CD4-positive, alpha-beta T cell (primary cell): ENCODE results near the gene EDN1. TPM values are rescaled to one million over a fixed set of nuclear protein-coding genes. Genes with fewer than 3 reads are reported as not detected.

Experiments used
- ATAC-seq: fragments of 200-7000 bp; cut with Tn5 transposase; one replicate; pipeline ENCODE4 v1.10.0; 2022; ENCODE audit warnings: mild to moderate bottlenecking; ENCODE audit not compliant: poor library complexity
- CTCF ChIA-PET: fragments of 350-600 bp; sonication (Branson Sonifier 250); formaldehyde crosslinking; loops from one replicate; lab custom pipeline; 2021; ENCODE audit warnings: antibody characterized with exemption, inconsistent platforms; lab: Charles Lee
- POLR2A ChIA-PET: fragments of 350-600 bp; sonication (Branson Sonifier 250); formaldehyde crosslinking; loops from one replicate; lab custom pipeline; 2021; ENCODE audit warnings: antibody characterized with exemption, inconsistent platforms; lab: Charles Lee
- DNase-seq, 14 experiments: peaks; one replicate each; pipeline ENCODE4 v3.0.0-alpha.2; 2013 to 2020; ENCODE audit warnings: mixed read lengths in 2 of 14
- H3K27ac ChIP-seq, 2 donors: one replicate each; pipeline versions ENCODE4 v1.5.1 to v1.7.0; 2013; ENCODE audit warnings: low read length in 2 of 2, low read depth in 1 of 2, mild to moderate bottlenecking in 1 of 2
- H3K27me3 ChIP-seq, 2 experiments: 1 replicate in 1 of 2; 2 replicates in 1 of 2; pipeline versions ENCODE4 v1.6.1 to v1.7.0; 2013; ENCODE audit warnings: low read length in 2 of 2, control low read depth in 1 of 2, mild to moderate bottlenecking in 1 of 2, moderate library complexity in 1 of 2; ENCODE audit not compliant: insufficient read depth in 2 of 2, control insufficient read depth in 1 of 2
- H3K36me3 ChIP-seq: one replicate; pipeline ENCODE4 v1.6.1; 2013; ENCODE audit warnings: low read length, control low read depth; ENCODE audit not compliant: insufficient read depth
- H3K4me1 ChIP-seq: one replicate; pipeline ENCODE4 v1.6.1; 2013; ENCODE audit warnings: low read length, control low read depth; ENCODE audit not compliant: insufficient read depth
- H3K4me3 ChIP-seq: one replicate; pipeline ENCODE4 v1.5.1; 2013; ENCODE audit warnings: mild to moderate bottlenecking, low read length, moderate library complexity
- H3K9me3 ChIP-seq, 2 experiments: 1 replicate in 1 of 2; 2 replicates in 1 of 2; pipeline versions ENCODE4 v1.6.1 to v1.7.0; 2013; ENCODE audit warnings: low read length in 2 of 2, mild to moderate bottlenecking in 2 of 2, control low read depth in 1 of 2, moderate library complexity in 1 of 2; ENCODE audit not compliant: control insufficient read depth in 1 of 2, insufficient read depth in 1 of 2
- H3K27ac Mint-ChIP-seq: one replicate; pipeline ENCODE4 v1.8.0; 2020; ENCODE audit warnings: mixed read lengths
- H3K27me3 Mint-ChIP-seq: one replicate; pipeline ENCODE4 v1.8.0; 2021; ENCODE audit warnings: mixed read lengths
- H3K36me3 Mint-ChIP-seq: one replicate; pipeline ENCODE4 v1.8.0; 2021; ENCODE audit warnings: low read depth, mixed read lengths
- H3K4me1 Mint-ChIP-seq: one replicate; pipeline ENCODE4 v1.8.0; 2021; ENCODE audit warnings: low read depth, mixed read lengths
- H3K4me3 Mint-ChIP-seq: one replicate; pipeline ENCODE4 v1.8.0; 2020; ENCODE audit warnings: mild to moderate bottlenecking, mixed read lengths
- H3K9me3 Mint-ChIP-seq: one replicate; pipeline ENCODE4 v1.8.0; 2020; ENCODE audit warnings: mixed read lengths
- CTCF ChIP-seq: fragments of 200-600 bp; IDR thresholded peaks from one replicate; pipeline ENCODE4 v1.8.0; 2022; ENCODE audit warnings: antibody characterized with exemption, mild to moderate bottlenecking
- intact Hi-C, 2 experiments: fragments of 100-400 bp; cut with DNase I in 1 of 2; cut with micrococcal nuclease in 1 of 2; formaldehyde crosslinking; loops; one replicate each; pipeline versions ENCODE4 v1.15.1 to v1.9.0; 2023 to 2025; cut with DNase I, micrococcal nuclease
- total RNA-seq, 174 experiments: library from RNA in 2 of 174; stranded (reverse) in 2 of 174; gene quantifications; one replicate each; pipeline ENCODE4 v1.2.3 and lab custom pipeline; 2021 to 2026

EDN1 gene
- total RNA-seq, 2 experiments from 2014 or later: 0.80 to 1.1 TPM

- H3K4me1 Mint-ChIP-seq: no peaks in the 10 kb centered on the region
- H3K4me3 Mint-ChIP-seq: no peak overlapping the region
- no peak for DNase-seq
- H3K4me3 ChIP-seq: no peak overlapping the region
- no peaks in the 10 kb centered on the region for H3K9me3 Mint-ChIP-seq
- no peak overlapping the region for H3K27ac ChIP-seq
- H3K9me3 ChIP-seq: no peaks in the 10 kb centered on the region
- H3K36me3 ChIP-seq: no peaks in the 10 kb centered on the region
- H3K36me3 Mint-ChIP-seq: no peaks in the 10 kb centered on the region
- peaks cover 5% of the 10 kb centered on the region for H3K27me3 Mint-ChIP-seq
- POLR2A ChIA-PET: no interaction called here
- TF ChIP-seq CTCF: no peak
- CTCF ChIA-PET: no interaction called here
- H3K27ac Mint-ChIP-seq: no peak overlapping the region
- no peak for ATAC-seq
- intact Hi-C loops: loop anchor here in 1 of 2 experiments (5.0 kb wide), 1 partner anchor 268 kb away; no protein-coding TSS in a partner anchor
- H3K27me3 ChIP-seq: peaks cover 0 to 5% of the 10 kb centered on the region in 2 experiments
- H3K4me1 ChIP-seq: no peaks in the 10 kb centered on the region
Measured at GRCh38 chr6:12309070-12309469, 18.9 kb downstream of the EDN1 start.

- Histone ChIP-seq H3K9me3 (no peaks in the 10 kb centered on the region), H3K4me1 (no peaks in the 10 kb centered on the region), H3K27ac (no peak overlapping the region), H3K36me3 (no peaks in the 10 kb centered on the region), H3K27me3 (peaks cover 0 to 5% of the 10 kb centered on the region in 2 experiments), H3K4me3 (no peak overlapping the region)
- ChIA-PET CTCF (interaction anchor here (0.5 kb wide), 1 partner anchor 979 kb away, joined by 4 read pairs; no protein-coding TSS in a partner anchor), POLR2A (no interaction called here)
- no peak overlapping the region for H3K27ac Mint-ChIP-seq
- H3K27me3 Mint-ChIP-seq: peaks cover 6% of the 10 kb centered on the region
- H3K9me3 Mint-ChIP-seq: no peaks in the 10 kb centered on the region
- intact Hi-C loops: no loop called here
- no peaks in the 10 kb centered on the region for H3K4me1 Mint-ChIP-seq
- no peak for ATAC-seq
- no peaks in the 10 kb centered on the region for H3K36me3 Mint-ChIP-seq
- no peak overlapping the region for H3K4me3 Mint-ChIP-seq
- no peak for TF ChIP-seq CTCF
- no peak for DNase-seq
Measured at GRCh38 chr6:12311106-12311505, 20.9 kb downstream of the EDN1 start.

GRCh38 chr6:12312736-12313135 is 22.6 kb downstream of the EDN1 start:
- no peaks in the 10 kb centered on the region for H3K4me1 ChIP-seq
- H3K27me3 Mint-ChIP-seq: peaks cover 6% of the 10 kb centered on the region
- ATAC-seq (no peak), DNase-seq (no peak)
- no peaks in the 10 kb centered on the region for H3K36me3 ChIP-seq
- no peaks in the 10 kb centered on the region for H3K36me3 Mint-ChIP-seq
- H3K27ac ChIP-seq: no peak overlapping the region
- H3K4me3 ChIP-seq: no peak overlapping the region
- no peaks in the 10 kb centered on the region for H3K4me1 Mint-ChIP-seq
- no peaks in the 10 kb centered on the region for H3K9me3 Mint-ChIP-seq
- H3K27ac Mint-ChIP-seq: no peak overlapping the region
- intact Hi-C loops: no loop called here
- H3K4me3 Mint-ChIP-seq: no peak overlapping the region
- POLR2A ChIA-PET: no interaction called here
- H3K27me3 ChIP-seq: peaks cover 0 to 5% of the 10 kb centered on the region in 2 experiments
- no peaks in the 10 kb centered on the region for H3K9me3 ChIP-seq
- CTCF ChIA-PET: no interaction called here
- TF ChIP-seq CTCF: no peak
